Subcutaneous adipose tissue (tissue), 4 donors: ENCODE results near the gene BNIP5. TPM values are rescaled to one million over a fixed set of nuclear protein-coding genes. Genes with fewer than 3 reads are reported as not detected.

Experiments used
- CTCF ChIP-seq: fragments of 450-650 bp; IDR thresholded peaks from one replicate; pipeline ENCODE4 v1.5.1; 2016; ENCODE audit warnings: low read depth, mild to moderate bottlenecking, control low read depth, antibody characterized with exemption, moderate library complexity
- total RNA-seq, 4 donors: library from RNA; depleted of rRNA; stranded (reverse); fragments of >200 nt; gene quantifications; one replicate each; pipeline ENCODE4 v1.1.0, GENCODE V29; 2016

Gene BNIP5
- total RNA-seq, 4 donors from 2014 or later: not detected

GRCh38 chr6:36324715-36325114 is 12.0 kb downstream of the BNIP5 start:
- TF ChIP-seq CTCF: no peak

- no peak for TF ChIP-seq CTCF
Observed at GRCh38 chr6:36324191-36324590, 12.5 kb downstream of the BNIP5 start.

GRCh38 chr6:36323062-36323461 is 13.6 kb downstream of the BNIP5 start:
- no peak for TF ChIP-seq CTCF

- TF ChIP-seq CTCF: no peak
Observed at GRCh38 chr6:36322591-36322990, 14.1 kb downstream of the BNIP5 start.

GRCh38 chr6:36320475-36320874 is 16.2 kb downstream of the BNIP5 start:
- no peak for TF ChIP-seq CTCF

GRCh38 chr6:36319821-36320220 is 16.9 kb downstream of the BNIP5 start:
- TF ChIP-seq CTCF: no peak

- no peak for TF ChIP-seq CTCF
Observed at GRCh38 chr6:36319436-36319762, 17.3 kb downstream of the BNIP5 start.
